NCI-H2171 (cell line): ENCODE measurements around the gene NCAPH2.

Experiments
- DNase-seq: peaks from one replicate; lab custom pipeline; 2025; lab: John Stamatoyannopoulos, UW

Gene NCAPH2

DNA sequence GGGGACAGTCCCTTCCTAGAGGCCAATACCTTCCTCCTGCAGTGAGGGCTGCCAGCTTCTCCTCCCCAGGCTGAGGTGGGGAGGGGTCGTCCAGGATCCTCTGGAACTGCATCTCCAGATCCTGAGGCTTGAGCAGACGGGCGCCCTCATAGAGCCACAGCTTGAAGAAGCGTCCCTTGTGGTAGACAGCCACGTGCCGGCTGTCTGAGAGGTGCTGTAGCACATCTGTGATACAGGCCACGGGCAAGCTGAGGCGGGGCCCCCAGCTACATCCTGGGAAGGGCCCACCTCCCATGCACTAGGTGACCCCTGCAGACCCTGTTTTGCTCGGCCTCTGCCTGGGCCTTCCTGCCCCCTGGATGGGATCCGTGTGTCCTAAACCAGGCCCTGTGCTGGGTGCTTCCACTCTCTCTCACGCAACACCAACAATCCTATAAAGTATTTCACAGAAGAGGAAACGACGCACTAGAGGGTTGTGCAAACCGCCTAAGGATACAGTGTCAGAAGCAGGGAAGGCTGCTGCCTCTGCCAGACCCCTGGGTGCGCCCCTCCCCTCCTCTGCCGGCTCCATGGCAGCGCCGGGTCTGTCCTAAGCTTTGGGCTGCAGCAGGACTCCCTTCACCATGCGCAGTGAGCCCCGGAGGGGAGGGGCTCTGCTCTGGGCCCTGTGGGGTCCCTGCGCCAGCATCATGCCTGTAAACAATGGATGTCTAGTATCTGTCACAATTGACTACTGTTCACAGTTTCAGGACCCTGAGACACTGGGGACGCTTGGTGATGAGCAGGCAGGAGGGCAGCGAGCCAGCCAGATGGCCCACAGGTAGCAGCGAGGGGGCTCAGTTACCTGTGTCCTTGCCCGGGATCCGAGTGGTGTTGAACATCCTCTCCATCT, 65.7 kb downstream of the NCAPH2 start:
- no peak for DNase-seq

DNA sequence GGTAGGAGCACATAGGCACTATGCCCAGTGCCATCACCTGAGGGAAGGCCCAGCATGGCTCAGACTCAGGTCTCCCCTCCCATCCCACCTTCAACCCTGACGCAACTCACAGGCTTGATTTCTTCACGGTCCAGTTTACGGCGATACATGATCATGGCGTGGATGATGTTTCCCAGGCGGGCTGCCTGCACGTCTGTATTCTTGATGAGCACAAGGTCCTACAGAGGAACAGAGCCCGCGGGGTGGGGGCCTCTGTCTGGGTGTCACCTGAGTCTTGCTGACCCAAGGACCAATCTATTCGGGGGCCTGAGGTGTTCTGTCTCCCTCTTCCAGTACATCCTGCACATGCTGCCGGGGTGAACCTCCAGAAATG, 66.3 kb downstream of the NCAPH2 start:
- no peak for DNase-seq
